GM18502 (cell line): ENCODE data around the gene PRPF18.

ENCODE experiments used
- ATAC-seq: cut with Tn5 transposase; IDR thresholded peaks from one replicate; pipeline ENCODE4 v1.9.1; 2021; ENCODE audit warnings: mild to moderate bottlenecking; ENCODE audit not compliant: unreplicated experiment, poor library complexity

The PRPF18 gene

DNA sequence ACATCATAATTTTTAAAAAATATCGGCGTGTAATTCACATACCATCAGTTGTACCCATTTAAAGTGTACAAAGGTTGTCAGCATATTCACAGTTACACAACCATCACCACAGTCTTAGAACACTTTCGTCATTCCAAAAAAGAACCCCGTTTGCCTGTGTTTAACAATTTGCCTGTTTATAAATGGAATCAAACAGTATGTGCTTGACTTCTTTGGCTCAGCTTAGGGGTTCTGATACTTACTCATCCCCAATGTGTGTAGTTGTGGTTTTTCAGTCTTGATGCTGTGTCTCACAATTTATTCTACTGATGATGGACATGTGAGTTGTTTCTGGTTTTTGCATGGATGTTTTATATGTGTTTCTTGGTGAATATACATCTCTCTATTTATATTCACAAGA, 50.0 kb downstream of the PRPF18 start:
- no peak for ATAC-seq

DNA sequence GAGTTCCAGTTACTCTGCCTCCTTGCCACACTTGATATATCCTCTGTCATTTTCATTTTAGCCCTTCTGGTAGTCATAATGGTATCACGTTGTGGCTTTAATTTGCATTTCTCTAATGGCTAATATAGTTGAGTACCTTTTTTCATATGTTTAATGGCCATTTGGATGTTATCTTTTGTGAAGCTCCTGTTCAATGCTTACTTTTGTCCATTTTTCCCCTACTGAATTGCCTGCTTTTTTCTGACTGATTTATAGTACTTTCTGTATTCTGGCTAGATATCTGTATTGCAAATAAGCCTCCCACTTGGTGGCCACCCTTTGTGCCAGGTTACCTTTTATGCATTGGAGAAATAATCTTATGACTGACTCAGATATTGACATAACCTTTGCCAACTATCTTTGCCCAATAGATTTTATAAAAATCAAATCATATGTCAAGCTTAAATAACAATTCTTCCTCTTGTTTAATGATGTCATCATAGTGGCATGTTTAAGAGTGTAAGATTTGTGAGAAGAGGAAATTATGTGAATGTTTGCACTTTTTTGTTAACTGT, 50.6 kb downstream of the PRPF18 start:
- no peak for ATAC-seq

DNA sequence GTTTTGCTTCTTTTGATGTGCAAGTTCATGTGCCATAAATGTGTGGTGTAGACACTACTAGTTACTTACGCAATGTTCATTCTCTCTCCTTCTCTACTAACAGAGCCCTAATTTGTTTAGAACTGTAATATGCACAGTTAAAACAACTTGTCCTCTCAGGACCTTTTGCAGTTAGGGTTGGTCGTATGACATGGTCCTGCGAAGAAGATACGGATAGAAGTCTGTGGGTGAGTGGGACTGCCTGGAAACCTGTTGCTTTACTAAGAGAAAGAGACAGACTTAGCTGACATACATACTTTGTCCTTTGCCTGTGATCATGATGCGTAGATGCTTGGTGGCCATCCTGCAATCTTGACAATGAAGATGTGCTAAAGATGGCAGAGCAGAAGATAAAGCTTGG, 51.1 kb downstream of the PRPF18 start:
- ATAC-seq, result no peak

DNA sequence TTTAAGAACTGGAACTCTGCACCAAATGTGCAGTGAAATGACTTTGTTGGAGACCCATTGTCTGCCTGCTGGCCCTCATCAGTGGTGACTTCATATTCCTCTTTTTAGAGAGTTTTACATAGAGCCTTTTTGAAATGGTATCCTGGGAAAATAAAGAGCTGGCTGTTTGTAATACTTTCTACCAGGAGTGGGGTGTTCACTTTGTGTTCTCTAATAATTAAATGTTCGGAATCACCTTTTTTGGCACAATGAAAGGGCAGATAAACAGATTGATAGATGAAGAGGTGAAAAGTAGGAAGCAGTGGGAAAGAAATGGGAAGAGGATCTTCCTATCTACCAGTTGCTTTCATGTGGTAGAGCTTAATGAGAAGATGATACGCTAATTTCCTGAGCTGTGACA, 55.5 kb downstream of the PRPF18 start:
- ATAC-seq, result no peak

DNA sequence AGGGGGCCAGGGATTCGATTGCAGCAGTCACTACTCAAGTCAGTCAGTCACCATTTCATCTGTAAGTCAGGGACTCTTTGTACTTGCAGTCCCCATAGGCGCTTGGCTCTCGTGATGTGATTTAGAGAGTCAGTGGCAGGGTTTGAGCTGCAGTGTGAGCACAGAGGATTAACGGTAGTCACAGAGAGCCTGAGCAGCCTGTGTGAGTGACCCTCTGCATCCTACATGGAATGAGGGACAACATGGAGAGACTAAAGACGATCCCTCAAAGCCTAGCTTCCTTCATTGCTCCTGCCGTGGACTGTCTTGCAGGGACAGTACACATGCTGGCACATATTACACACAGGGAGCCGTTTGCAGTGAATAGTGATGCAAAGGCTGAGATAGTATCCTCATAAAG, 56.3 kb downstream of the PRPF18 start:
- no peak for ATAC-seq

DNA sequence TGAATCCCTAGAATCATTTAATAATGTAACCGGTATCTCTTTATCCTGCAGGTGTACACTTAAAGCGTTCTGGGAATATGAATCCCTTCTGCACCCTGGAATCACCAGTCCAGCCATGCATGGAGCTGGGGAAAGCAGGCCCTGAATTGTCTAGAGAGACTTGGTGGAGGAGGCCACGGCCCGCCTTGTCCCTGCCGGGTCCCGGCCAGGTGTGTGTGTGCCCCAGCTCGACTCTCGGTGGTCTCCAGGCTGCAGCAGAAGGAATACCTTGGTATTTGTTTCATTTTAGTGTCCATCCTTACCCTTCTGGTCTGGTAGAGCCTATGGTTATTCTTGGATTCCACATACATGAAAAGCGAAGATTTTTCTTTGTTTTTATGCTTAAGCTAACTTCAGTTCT, 58.1 kb downstream of the PRPF18 start:
- no peak for ATAC-seq

DNA sequence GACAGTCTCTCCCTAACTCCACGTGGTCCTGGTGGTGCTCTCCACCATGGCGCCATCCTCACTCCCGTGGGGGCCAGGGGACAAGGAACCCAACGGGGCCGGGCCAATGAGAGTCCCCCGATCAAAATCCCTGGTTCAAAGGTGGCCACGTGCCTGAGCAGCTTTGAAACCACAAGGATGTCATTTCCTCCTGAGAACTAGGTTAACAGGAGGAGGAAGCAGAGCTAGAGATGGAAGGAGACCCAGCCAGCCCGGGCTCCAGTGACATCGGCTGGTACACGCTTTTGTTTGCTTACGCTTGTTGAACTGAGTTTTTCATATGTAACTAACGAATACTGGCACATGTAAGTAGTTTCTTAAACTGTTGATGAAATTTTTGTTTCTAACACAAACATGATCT, 61.7 kb downstream of the PRPF18 start:
- ATAC-seq, result no peak

DNA sequence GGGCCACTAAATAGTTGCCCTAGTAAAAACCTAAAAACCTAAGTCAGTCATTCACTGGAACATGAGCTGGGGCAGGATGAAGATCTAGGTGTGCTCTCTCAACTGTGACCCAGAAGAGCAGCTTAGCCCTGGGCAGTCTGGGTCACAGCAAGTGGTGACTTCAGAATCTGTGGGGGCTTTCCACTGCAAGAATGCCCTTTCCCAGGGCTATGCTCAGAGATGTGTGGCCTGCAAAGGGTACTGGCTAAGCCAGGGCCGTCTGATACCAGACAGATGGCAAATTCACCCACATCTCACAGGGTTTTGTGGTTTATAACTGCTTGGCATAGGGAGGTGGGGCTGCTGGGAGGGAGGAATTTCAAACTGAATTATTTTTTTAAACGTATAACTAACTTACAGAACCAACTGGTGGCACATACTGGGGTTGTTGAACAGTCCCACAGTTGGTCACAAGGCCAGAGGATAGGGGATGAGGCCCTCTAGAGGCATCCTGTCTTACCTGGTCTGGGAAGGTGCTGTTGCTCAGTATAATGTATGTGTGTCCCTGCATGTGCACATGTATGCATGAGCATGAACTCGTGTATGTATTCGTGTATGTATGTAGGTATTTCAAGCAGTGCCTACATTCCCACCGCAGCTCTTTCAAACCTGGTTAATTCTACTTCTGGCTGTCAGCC, 63.2 kb downstream of the PRPF18 start:
- ATAC-seq, result no peak

DNA sequence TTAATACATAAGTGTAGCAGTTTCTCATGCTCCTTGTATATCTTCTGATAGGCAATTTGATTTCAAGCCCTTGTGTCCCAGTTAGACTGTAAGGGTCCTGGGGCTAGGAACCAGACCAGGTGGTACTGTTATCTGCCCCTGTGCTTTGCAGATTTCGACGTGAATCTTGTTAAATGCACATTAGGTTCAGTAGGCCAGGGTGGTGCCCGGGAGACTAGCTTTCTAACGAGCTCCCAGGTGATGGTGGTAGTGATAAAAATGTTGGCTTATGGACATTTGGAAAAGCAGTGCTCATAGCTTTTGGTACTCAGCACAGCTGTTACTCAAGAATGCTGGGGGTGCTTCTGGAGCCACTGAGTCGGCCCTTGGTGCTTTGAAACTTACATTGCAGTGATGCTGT, 64.2 kb downstream of the PRPF18 start:
- no peak for ATAC-seq

DNA sequence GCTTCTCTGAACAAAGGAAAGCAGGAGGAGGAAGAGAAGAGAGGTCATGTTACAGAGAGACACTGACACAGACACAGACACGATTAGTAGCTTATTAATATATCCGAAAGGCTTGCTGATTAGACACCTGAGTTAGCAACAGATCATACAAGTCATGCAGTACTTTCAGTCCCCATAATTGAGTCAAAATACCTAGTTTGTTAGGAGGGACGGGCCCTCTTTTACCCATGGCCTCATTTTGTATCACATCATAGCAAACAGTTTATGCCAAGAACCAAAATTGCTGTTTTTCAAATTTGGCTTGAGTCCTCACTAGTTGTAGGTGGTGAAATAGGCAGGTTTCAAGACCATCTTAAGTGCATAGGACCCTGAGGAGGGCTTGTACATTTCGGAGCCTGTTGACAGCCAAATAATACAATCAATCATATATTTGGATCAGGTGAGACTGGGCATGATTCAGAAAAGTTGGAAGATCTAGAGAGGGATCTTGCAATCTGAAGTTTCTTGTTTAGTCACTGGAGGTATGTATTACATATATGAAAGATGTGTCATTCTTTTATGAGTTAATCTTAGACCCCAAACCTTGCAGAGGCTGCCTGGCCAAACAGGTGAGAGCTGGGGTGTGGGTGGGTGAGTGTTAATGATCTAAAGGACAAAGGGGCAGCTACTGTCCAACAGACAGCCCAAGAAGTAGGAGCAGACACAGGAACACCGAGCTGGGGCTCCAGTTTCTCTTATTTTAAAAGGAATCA, 65.4 kb downstream of the PRPF18 start:
- ATAC-seq, result no peak

DNA sequence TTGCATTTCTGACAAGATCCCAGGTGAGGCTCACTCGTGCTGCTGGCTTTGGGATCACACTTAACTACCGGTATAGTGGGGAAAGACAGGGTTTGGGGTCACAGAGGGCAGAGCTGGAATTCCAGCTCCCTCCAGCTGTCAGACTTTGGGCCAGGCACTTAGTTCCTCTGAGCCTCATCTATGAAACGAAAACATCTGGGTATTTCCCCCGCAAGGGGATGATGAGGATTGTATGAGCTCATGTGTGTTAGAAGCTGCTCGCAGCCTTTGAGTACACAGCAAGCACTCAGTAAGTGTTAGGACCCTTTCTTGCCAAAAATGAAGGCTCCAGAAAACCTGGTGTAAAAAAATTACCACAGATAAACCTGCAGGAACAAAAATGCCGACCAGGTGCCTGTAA, 66.1 kb downstream of the PRPF18 start:
- ATAC-seq, result no peak

DNA sequence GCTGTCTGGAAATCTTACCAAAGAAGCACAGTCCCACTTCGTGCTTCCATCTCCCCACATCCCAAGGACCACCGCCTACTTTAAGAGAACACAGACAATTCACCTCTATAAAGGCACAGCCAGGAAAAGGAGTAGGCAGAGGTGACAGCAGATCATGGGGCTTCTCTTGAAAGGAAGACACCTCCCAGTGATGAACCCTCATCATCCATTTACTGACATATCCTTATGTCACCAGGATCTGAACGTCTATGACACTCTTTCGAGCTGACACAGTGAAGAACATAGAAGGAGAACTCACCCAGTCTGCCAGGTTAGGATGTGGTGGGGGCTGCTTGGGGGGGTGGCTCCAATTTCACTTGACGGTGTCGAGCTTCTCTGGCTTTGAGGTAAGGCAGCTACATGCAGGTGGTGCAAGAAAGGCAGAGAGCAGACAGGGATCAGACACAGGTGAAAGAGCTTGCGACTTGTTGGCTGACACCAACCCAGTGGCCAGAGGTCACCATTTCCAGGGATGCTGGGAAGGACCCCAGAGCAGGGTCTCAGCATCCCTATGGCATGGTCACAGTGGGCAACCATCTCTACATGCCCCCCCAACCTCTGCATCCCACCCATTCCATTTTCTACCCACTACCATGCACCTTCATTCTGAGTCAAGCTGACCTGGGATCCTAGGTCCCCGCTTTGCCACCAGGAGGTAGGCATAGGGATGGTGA, 67.5 kb downstream of the PRPF18 start:
- no peak for ATAC-seq

DNA sequence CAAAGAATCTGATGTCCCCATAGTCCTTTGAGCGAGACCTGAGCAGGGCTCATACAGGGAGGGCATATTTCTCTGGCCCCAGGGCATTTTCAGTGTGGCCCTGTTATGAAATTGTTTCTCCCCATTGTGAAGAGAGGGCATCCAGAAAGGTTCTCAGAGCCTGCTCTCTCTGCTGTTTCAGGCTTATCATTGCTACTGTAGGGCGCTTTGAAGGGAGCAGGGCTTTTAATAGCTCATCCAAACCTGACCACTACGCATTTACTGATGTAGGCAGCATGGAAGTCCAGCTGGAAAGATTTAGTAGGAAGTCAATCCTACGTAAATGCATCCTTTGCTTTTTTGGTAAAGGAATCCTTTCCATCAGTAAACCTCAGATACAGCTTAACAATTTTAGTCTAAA, 68.1 kb downstream of the PRPF18 start:
- no peak for ATAC-seq

DNA sequence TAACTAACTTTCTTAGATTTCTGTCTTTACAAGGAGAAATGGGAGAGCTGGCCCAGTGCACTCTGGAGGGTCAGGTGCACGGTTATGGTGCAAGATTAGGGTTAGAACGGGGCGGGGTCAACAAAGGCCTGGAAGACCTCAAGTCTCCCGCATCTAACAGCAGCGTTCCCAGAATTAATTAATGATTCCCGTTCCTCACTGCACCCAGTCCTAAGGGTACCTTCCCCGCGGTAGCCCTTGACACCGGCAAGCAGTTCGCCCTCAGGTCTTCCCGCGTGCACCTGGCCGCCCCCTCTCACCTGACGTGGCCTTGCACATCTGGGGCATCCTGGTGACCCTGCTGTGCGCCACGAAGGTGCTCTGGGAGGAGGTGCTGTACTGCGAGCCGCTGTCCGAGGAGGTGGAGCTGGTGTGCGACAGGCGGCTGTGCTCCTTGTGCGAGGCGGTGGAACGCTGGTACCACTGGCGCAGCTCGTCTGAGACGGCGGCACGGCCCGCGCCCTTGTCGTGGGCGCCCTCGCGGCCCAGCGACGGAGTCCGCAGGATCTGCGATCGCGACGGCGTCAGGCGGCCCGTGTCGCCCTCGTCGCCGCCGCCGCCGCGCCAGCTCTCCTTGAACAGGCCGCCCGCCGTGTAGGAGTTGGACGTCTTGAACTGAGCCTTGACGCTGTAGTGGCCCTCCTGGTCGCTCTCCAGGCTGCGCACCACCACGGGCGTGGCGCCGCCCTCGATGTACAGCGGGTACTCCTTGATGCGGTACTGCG, 69.8 kb downstream of the PRPF18 start:
- ATAC-seq, result no peak

DNA sequence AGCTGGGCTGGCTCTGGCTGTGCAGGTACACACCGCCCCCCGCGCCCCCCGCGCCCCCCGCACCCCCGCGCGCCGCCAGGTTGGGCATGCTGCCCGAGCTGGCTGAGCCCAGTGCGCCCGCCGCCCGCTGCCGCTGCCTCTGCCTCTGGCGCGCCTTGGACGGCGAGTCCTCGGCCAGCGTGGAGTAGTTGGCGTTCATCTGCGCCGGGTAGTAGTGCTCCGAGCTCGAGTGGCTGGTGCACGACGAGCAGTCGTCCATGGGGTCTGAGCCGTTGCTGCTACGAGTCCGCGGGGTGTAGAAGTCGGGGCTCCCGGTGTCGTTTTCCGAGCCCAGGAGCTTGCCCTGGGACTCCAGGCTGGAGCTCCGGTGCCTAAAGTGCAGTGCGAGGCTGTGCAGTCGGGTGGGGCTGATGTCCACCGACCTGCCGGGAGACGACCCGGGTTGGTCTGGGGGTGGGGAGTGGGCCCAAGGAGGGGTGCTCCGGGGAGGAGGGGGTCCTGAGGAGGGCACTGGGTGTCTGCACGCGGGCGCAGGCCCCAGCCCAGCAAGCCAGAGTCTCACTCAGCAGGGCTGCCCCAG, 70.4 kb downstream of the PRPF18 start:
- no peak for ATAC-seq

DNA sequence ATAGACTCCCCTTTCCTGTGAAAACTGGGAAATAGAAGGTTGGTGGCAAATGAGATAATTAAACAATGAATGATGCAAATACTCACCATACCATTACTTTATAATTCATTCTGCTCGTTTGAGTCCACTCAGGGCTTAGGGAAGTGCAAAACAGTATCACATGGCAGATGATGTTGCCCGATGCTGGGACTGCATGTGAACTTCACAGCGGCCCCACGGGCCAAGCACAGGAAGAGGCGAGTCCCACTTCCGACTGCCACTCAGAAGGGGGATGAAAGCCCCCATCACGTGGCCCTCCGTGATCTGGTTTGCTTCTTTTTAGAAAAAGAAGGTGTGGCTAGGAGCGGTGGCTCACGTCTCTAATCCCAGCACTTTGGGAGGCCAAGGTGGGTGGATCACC, 71.5 kb downstream of the PRPF18 start:
- ATAC-seq, result no peak

DNA sequence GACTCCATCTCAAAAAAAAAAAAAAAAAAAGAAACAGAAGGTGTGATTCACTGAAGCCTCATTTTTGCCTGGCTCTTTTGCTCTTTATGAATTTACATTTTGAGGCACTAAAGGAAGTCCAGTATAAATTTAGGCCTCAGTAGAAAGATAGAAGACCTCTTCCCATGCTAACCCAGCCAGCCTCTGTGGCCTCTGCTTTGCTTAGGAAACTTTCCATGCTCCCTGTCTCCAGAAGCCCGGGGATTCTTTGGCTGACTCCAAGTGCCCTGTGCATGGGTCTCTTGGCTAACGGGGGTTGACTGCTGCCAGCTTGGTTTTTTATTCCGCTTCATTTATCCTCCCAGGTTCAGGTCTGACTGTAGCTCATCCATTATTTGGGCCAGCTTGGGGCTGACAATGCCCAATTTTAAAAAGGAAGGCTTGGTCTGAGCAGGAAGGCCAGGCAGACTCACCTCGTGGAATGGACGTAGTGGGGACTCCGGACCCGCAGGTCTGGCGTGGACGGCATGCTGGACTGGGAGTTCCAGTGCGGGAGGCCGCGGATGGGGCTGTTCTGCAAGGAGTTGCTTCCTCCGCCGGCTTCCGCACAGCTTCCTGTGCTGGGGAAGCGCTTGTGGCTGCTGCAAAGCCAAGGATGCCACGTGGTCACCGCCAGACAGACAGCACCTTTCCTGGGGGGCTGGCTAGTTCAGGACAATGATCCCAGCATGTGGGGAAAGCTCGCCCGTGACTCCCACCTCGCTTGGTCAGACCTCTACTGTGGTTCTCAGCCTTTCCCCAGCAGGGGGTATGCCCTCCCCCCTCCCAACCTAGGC, 72.3 kb downstream of the PRPF18 start:
- ATAC-seq, result no peak

DNA sequence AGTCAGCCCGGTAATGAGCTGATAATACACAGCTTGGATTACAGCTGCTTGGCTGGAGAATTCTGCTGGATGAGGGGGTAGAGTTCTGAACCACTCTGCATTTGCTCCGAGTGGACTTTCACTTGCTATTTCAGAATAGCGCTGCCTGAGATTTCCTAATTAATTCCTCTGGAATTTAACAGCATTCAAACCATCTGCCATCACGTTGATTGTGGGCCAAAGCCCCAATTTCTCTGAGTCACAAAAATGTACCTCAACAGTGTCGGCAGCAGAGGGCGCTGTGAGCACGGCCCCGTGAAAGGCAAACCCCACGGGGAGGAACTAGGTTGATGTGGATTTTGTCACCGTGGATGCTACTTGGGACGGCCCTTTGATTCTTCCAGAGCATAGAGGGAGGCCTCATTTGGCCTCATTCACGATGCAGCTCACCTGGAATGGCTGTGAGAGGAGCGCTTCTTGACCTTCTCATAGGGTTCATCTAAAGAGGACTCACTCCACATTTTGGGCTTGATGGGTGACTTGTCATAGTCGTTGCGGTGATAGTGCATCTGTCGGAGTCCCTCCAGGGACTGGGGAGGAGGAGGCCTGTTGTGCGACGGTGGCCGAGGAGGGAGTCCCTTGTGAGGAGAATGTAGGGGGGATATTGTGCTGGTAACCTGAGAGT, 73.3 kb downstream of the PRPF18 start:
- ATAC-seq, result no peak

DNA sequence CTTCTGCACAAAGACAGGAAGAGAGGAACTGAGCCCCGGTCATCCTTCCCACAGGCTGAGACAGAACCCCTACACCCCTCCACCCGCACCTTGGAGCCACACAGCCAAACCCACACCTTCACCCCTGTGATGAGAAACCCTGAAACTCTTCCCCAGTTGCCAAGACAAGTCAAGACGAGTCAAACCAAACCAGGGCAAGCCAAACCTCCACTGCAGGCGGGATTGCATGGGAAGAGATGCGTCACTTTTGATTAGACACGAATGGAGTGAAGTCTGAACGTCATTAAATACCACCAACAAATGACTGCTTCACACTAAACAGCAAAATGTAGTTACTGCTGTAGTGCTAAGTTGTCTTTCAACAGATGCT, 73.8 kb downstream of the PRPF18 start:
- no peak for ATAC-seq
